NCI-H345 (cell line): ENCODE measurements around the gene SCYL1.

ENCODE experiments used
- DNase-seq: peaks from one replicate; lab custom pipeline; 2025; lab: John Stamatoyannopoulos, UW

SCYL1 gene

GRCh38 chr11:65537296-65537597 is 12.4 kb downstream of the SCYL1 start:
- DNase-seq, result no peak

GRCh38 chr11:65537620-65538231 is 12.8 kb downstream of the SCYL1 start:
- no peak for DNase-seq

GRCh38 chr11:65538232-65538914 is 13.5 kb downstream of the SCYL1 start:
- no peak for DNase-seq

GRCh38 chr11:65538915-65539743 is 14.2 kb downstream of the SCYL1 start:
- no peak for DNase-seq

GRCh38 chr11:65539744-65540289 is 14.9 kb downstream of the SCYL1 start:
- no peak for DNase-seq

- peak; percentile 75 for DNase-seq
Observed at GRCh38 chr11:65540290-65541092, 15.6 kb downstream of the SCYL1 start.

GRCh38 chr11:65541093-65541982 is 16.5 kb downstream of the SCYL1 start:
- DNase-seq, result no peak

- no peak for DNase-seq
Observed at GRCh38 chr11:65542738-65543390, 18.0 kb downstream of the SCYL1 start.

GRCh38 chr11:65545853-65546216 is 21.0 kb downstream of the SCYL1 start:
- DNase-seq, result no peak

- peak; percentile 94 for DNase-seq
Observed at GRCh38 chr11:65546217-65546958, 21.5 kb downstream of the SCYL1 start.

- DNase-seq, result no peak
Observed at GRCh38 chr11:65547446-65548125, 22.7 kb downstream of the SCYL1 start.

GRCh38 chr11:65548395-65548794 is 23.5 kb downstream of the SCYL1 start:
- DNase-seq, result no peak

GRCh38 chr11:65549096-65549495 is 24.2 kb downstream of the SCYL1 start:
- no peak for DNase-seq

GRCh38 chr11:65551572-65552387 is 26.9 kb downstream of the SCYL1 start:
- peak; percentile 76 for DNase-seq

GRCh38 chr11:65552388-65552951 is 27.6 kb downstream of the SCYL1 start:
- DNase-seq, result no peak

GRCh38 chr11:65553301-65554001 is 28.6 kb downstream of the SCYL1 start:
- peak; percentile 64 for DNase-seq

GRCh38 chr11:65554057-65554818 is 29.4 kb downstream of the SCYL1 start:
- DNase-seq, result no peak
